ENCODE results near the gene GPN3. TPM values are rescaled to one million over a fixed set of nuclear protein-coding genes. Genes with fewer than 3 reads are reported as not detected.

Gene GPN3
- polyA plus RNA-seq, 4 donors = 5.4 to 20.9 (median 11.0) TPM

DNA sequence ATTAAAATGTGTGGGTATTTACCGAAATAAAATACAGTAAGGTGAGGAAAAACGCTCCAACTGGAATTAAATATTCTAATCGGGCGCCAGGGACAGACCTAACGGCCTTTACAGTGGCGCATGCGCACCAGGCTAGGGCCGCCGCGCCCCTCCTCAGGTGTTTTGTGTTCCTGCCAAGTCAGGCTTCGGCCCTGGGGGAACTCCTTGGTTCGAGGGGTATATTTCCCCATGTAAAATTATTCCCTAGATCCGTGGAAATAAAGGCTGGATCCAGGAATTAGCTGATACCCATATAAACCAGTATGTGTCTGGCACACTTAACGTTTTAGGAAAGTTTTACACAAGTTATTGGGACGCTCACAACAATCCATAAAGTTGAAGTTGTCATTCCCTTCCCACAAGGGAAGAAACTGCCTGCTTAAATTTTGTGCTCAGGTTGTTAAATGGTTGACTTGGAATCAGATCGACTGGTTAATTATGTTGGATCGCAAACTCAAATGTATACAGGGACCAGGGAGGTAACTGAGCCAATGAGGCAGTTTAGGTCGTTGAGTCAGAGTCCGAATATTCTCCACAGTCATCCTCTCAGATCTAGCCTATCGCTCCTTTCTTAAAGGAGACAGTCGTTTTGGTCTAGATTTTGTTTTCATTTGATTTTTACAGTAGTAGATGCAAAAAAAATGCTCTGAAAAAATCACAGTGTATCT lies 63.9 kb downstream of the GPN3 start:
- 20 to 23% (median 22%) methylated on average over 21 of the region's 21 CpGs for WGBS, 3 donors
- FAIRE-seq (no peak), DNase-seq (peak; percentile 77 to 84)
- H3K27me3 ChIP-seq (ENCODE audit: control insufficient read depth in 3 of 3, insufficient read depth in 3 of 3, low read length in 3 of 3) = no peaks in the 10 kb centered on the region
- H3K36me3 ChIP-seq (ENCODE audit: control insufficient read depth in 3 of 3, insufficient read depth in 2 of 3, low read depth in 1 of 3, low read length in 3 of 3) = peaks cover 0 to 16% (median 0%) of the 10 kb centered on the region in 3 donors
- no peaks in the 10 kb centered on the region for H3K9me3 ChIP-seq (ENCODE audit: control insufficient read depth in 2 of 2, insufficient read depth in 1 of 2, low read depth in 1 of 2, low read length in 1 of 2)
- peaks cover 0 to 2% (median 0%) of the 10 kb centered on the region in 3 donors for H3K4me1 ChIP-seq (ENCODE audit: control insufficient read depth in 3 of 3, insufficient read depth in 2 of 3, low read depth in 1 of 3, low read length in 2 of 3)
- H3K4me3 ChIP-seq (ENCODE audit: low read depth in 1 of 3, low read length in 3 of 3) = peak overlapping the region in 2 of 3 donors; percentile 79 to 88
- H3K27ac ChIP-seq (ENCODE audit: low read depth in 1 of 3, low read length in 2 of 3) = peak overlapping the region; percentile 52 to 89 (median 86)

DNA sequence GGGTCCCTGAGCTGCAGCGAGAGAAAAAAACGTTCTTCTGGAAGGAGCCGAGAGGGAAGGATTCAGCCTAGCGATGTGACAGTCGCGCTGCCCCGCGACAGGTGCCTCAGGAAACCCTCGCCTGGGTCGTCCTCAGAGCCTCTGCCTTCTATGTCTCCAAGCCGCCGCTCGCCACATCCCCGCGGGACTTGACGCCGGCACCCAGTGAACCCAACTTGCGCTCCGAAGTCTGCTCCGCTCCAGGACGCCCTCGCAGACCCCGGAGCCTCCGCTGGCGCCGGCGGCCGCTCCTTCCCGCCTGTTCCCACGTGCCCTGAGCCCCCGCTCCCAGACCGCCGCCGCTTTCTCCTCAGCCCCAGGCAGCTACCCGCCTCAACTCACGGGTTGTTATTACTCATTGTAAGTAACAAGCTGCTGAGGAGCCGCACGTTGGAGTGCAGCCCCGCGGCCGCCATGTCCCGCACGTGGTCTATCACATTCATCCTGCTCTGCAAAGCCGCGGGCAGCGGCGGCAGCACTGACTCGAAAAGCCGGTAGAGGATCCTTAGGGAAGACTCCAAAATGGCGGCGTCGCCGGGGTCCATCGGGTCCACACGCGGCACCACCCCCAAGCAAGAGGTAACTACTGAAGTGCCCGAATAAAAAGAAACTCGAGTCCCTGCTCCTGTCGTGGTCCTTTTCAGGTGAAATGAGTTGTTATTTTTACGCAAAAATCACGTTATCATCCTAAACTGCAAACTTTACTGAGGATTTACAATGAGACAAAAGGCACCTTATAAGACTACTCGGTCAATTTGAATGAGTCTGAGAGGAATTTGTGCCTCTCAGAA lies 64.7 kb downstream of the GPN3 start, which contains the start of gene ANAPC7:
Gene ANAPC7 (minus strand): TSS at position 563 of the 830 bp plus-strand sequence. CDS start 81 bp downstream, at position 482.
- 0 to 1% (median 1%) methylated on average over 60 to 62 of the region's 62 CpGs for WGBS, 3 donors
- no peak for FAIRE-seq
- Histone ChIP-seq H3K27me3 (ENCODE audit: control insufficient read depth in 3 of 3, insufficient read depth in 3 of 3, low read length in 3 of 3) (no peaks in the 10 kb centered on the region), H3K4me1 (ENCODE audit: control insufficient read depth in 3 of 3, insufficient read depth in 2 of 3, low read depth in 1 of 3, low read length in 2 of 3) (peaks cover 0 to 2% (median 0%) of the 10 kb centered on the region in 3 donors), H3K27ac (ENCODE audit: low read depth in 1 of 3, low read length in 2 of 3) (peak within 1 kb of the TSS; percentile 52 to 89 (median 86)), H3K9me3 (ENCODE audit: control insufficient read depth in 2 of 2, insufficient read depth in 1 of 2, low read depth in 1 of 2, low read length in 1 of 2) (no peaks in the 10 kb centered on the region), H3K36me3 (ENCODE audit: control insufficient read depth in 3 of 3, insufficient read depth in 2 of 3, low read depth in 1 of 3, low read length in 3 of 3) (peaks cover 0 to 19% (median 0%) of the 10 kb centered on the region in 3 donors), H3K4me3 (ENCODE audit: low read depth in 1 of 3, low read length in 3 of 3) (peak within 1 kb of the TSS; percentile 79 to 90 (median 88))
- DNase-seq = peak; percentile 90 to 95

Other genes with a start within 250 kb of the GPN3 start
- gene ATP2A2, start 187.0 kb downstream of the GPN3 start, polyA plus RNA-seq = 100 to 1,000 TPM in 2 of 4 donors, 10 to 100 TPM in 2; 14.8 to 134 (median 61.2) TPM
- 10 to 100 TPM; 15.4 to 44.9 (median 24.0) TPM for gene ANAPC7, start 64.5 kb downstream of the GPN3 start, polyA plus RNA-seq
- 100 to 1,000 TPM; 324 to 507 (median 390) TPM for gene ARPC3, start 17.9 kb downstream of the GPN3 start, polyA plus RNA-seq
- gene FAM216A, start 588 bp upstream of the GPN3 start, polyA plus RNA-seq = 1 to 10 TPM in 3 of 4 donors, under 1 TPM in 1; 0.45 to 6.6 (median 2.7) TPM
- gene VPS29, start 33.9 kb upstream of the GPN3 start, polyA plus RNA-seq = 100 to 1,000 TPM; 159 to 252 (median 170) TPM
- under 1 TPM in 2 of 4 donors, not detected in 2; 0.24 to 0.61 TPM for gene RAD9B, start 34.1 kb upstream of the GPN3 start, polyA plus RNA-seq
- 10 to 100 TPM in 3 of 4 donors, 1 to 10 TPM in 1; 8.6 to 21.5 (median 12.0) TPM for gene PPTC7, start 115.1 kb upstream of the GPN3 start, polyA plus RNA-seq
- 10 to 100 TPM in 1 of 4 donors, 1 to 10 TPM in 2, under 1 TPM in 1; 0.67 to 25.2 (median 3.6) TPM for gene TCTN1, start 145.9 kb upstream of the GPN3 start, polyA plus RNA-seq
- gene HVCN1, start 220.9 kb upstream of the GPN3 start, polyA plus RNA-seq = 1 to 10 TPM; 1.9 to 4.7 (median 3.5) TPM